HepG2 (cell line): ENCODE measurements around the gene MRPL28. TPM values are rescaled to one million over a fixed set of nuclear protein-coding genes. Genes with fewer than 3 reads are reported as not detected.

Source experiments
- ARNTL ChIP-seq: sonication (generic); formaldehyde crosslinking; IDR thresholded peaks from 2 replicates; pipeline ENCODE4 v1.4.0; 2020; ENCODE audit warnings: mild to moderate bottlenecking, missing genetic modification reagents
- FLYWCH1 ChIP-seq: sonication (generic); formaldehyde crosslinking; IDR thresholded peaks from 2 replicates; pipeline ENCODE4 v1.8.1; 2023; ENCODE audit warnings: mild to moderate bottlenecking, missing genetic modification reagents
- HNRNPLL ChIP-seq: fragments of 200-400 bp; formaldehyde crosslinking; IDR thresholded peaks from 2 replicates; pipeline ENCODE4 v1.6.1; 2017; ENCODE audit warnings: mild to moderate bottlenecking, low read depth, low read length; ENCODE audit not compliant: poor library complexity, severe bottlenecking
- LBX2 ChIP-seq: sonication (generic); formaldehyde crosslinking; IDR thresholded peaks from 2 replicates; pipeline ENCODE4 v1.5.0; 2020; ENCODE audit warnings: missing genetic modification reagents, mild to moderate bottlenecking, borderline replicate concordance
- MAX ChIP-seq: IDR thresholded peaks from 2 replicates; pipeline ENCODE4 v1.6.1; 2012; ENCODE audit warnings: inconsistent platforms
- NFE2 ChIP-seq: sonication (generic); formaldehyde crosslinking; IDR thresholded peaks from 2 replicates; pipeline ENCODE4 v1.4.0; 2020; ENCODE audit warnings: missing genetic modification reagents
- NFKB2 ChIP-seq: sonication (generic); formaldehyde crosslinking; IDR thresholded peaks from 2 replicates; pipeline ENCODE4 v1.4.0; 2020; ENCODE audit warnings: missing genetic modification reagents, borderline replicate concordance
- NFRKB ChIP-seq: fragments of 450-650 bp; IDR thresholded peaks from 2 replicates; pipeline ENCODE4 v1.6.1; 2017
- PAF1 ChIP-seq: IDR thresholded peaks from 2 replicates; pipeline ENCODE4 v1.6.1; 2016; ENCODE audit warnings: missing genetic modification reagents, missing compliant biosample characterization
- SSRP1 ChIP-seq: IDR thresholded peaks from 2 replicates; pipeline ENCODE4 v1.6.1; 2016; ENCODE audit warnings: control low read depth
- TEF ChIP-seq: sonication (generic); formaldehyde crosslinking; IDR thresholded peaks from 2 replicates; pipeline ENCODE4 v1.5.0; 2020; ENCODE audit warnings: missing genetic modification reagents
- TFAP4 ChIP-seq: sonication (generic); IDR thresholded peaks from 2 replicates; pipeline ENCODE4 v1.6.1; 2016; ENCODE audit warnings: low read depth, borderline replicate concordance
- ZBTB33 ChIP-seq: sonication (generic); formaldehyde crosslinking; IDR thresholded peaks from 2 replicates; pipeline ENCODE4 v1.4.0; 2020; ENCODE audit warnings: missing genetic modification reagents
- ZFP37 ChIP-seq: sonication (generic); formaldehyde crosslinking; IDR thresholded peaks from 2 replicates; pipeline ENCODE4 v1.4.0; 2020; ENCODE audit warnings: missing genetic modification reagents, borderline replicate concordance
- ZNF280D ChIP-seq: sonication (generic); formaldehyde crosslinking; IDR thresholded peaks from 2 replicates; pipeline ENCODE4 v1.5.1; 2020; ENCODE audit warnings: mild to moderate bottlenecking, missing genetic modification reagents
- ZNF317 ChIP-seq: sonication (generic); formaldehyde crosslinking; IDR thresholded peaks from 2 replicates; pipeline ENCODE4 v1.5.0; 2020; ENCODE audit warnings: mild to moderate bottlenecking, missing genetic modification reagents
- ZNF335 ChIP-seq: sonication (generic); formaldehyde crosslinking; IDR thresholded peaks from 2 replicates; pipeline ENCODE4 v1.4.0; 2020; ENCODE audit warnings: missing genetic modification reagents
- ZNF432 ChIP-seq: sonication (generic); formaldehyde crosslinking; IDR thresholded peaks from 2 replicates; pipeline ENCODE4 v1.5.0; 2020; ENCODE audit warnings: missing genetic modification reagents, mild to moderate bottlenecking, borderline replicate concordance
- ZNF557 ChIP-seq: sonication (generic); formaldehyde crosslinking; IDR thresholded peaks from 2 replicates; pipeline ENCODE4 v1.4.0; 2020; ENCODE audit warnings: missing genetic modification reagents
- ZNF558 ChIP-seq: sonication (generic); formaldehyde crosslinking; IDR thresholded peaks from 2 replicates; pipeline ENCODE4 v1.9.0; 2022; ENCODE audit warnings: mild to moderate bottlenecking, missing genetic modification reagents, borderline replicate concordance
- ZNF629 ChIP-seq: sonication (generic); formaldehyde crosslinking; conservative IDR thresholded peaks from 2 replicates; pipeline ENCODE4 v1.5.0; 2020; ENCODE audit warnings: missing genetic modification reagents
- ZNF788 ChIP-seq: sonication (generic); formaldehyde crosslinking; IDR thresholded peaks from 2 replicates; pipeline ENCODE4 v1.5.0; 2020; ENCODE audit warnings: mild to moderate bottlenecking, missing genetic modification reagents, borderline replicate concordance
- ZNF792 ChIP-seq: IDR thresholded peaks from 2 replicates; pipeline ENCODE4 v1.6.1; 2016
- polyA plus RNA-seq, 8 experiments: library from polyadenylated mRNA; depleted of rRNA in 3 of 8; stranded (reverse) in 7 of 8; unstranded in 1 of 8; fragments of >200 nt; fragmentation: Illumina TruSeq in 4 of 8; extraction: Trizol in 4 of 8; gene quantifications; 2 replicates each; pipeline versions ENCODE4 v1.2.1 to v1.2.3, GENCODE V29; 2011 to 2016; ENCODE audit warnings: low read depth in 4 of 8, missing spikeins in 1 of 8, mixed read lengths in 1 of 8; ENCODE audit not compliant: insufficient read depth in 1 of 8
- total RNA-seq, 5 experiments: library from RNA; depleted of rRNA; stranded (reverse); fragments of >200 nt; fragmentation: Illumina TruSeq; extraction: Trizol; gene quantifications; 2 replicates each; pipeline ENCODE4 v1.2.3, GENCODE V29; 2016; ENCODE audit warnings: low read depth in 1 of 5

MRPL28 gene
- total and polyA plus RNA-seq, 2 of the 13 experiments (the other 11 are each of a cell fraction or from before 2014, with no cell fraction given): 114 to 135 TPM

GRCh38 chr16:364595-365491, 5.5 kb downstream of the MRPL28 start (continued):
- no peak for TF ChIP-seq LBX2 (CRISPR knock-in tag)
- no peak for TF ChIP-seq ZNF629 (CRISPR knock-in tag)
- no peak for TF ChIP-seq PAF1 (CRISPR knock-in tag)
- peak; percentile 41; the same call in 1 of the 2 replicates for TF ChIP-seq TFAP4
- TF ChIP-seq ZBTB33: 0 out of 2 replicates have a peak, but pooled peaks have one; percentile 5
- no peak for TF ChIP-seq TEF (CRISPR knock-in tag)
- no peak for TF ChIP-seq NFKB2 (CRISPR knock-in tag)
- TF ChIP-seq ZNF280D: no peak
- TF ChIP-seq ZFP37 (CRISPR knock-in tag): no peak
- no peak for TF ChIP-seq ZNF335 (CRISPR knock-in tag)
- no peak for TF ChIP-seq SSRP1 (CRISPR knock-in tag)
- TF ChIP-seq ZNF558 (CRISPR knock-in tag): no peak
- no peak for TF ChIP-seq ZNF792 (CRISPR knock-in tag)
- TF ChIP-seq NFRKB: no peak
- no peak for TF ChIP-seq ZNF557 (CRISPR knock-in tag)
- TF ChIP-seq NFE2: no peak
- no peak for TF ChIP-seq HNRNPLL
- peak; percentile 77; the same call in 1 of the 2 replicates for TF ChIP-seq MAX
- no peak for TF ChIP-seq FLYWCH1 (CRISPR knock-in tag)
- no peak for TF ChIP-seq ARNTL
- no peak for TF ChIP-seq ZNF788 (CRISPR knock-in tag)
- no peak for TF ChIP-seq ZNF432 (CRISPR knock-in tag)
- TF ChIP-seq ZNF317 (CRISPR knock-in tag): no peak
